Measurements from ENCODE around the gene KHNYN.

The KHNYN gene

DNA sequence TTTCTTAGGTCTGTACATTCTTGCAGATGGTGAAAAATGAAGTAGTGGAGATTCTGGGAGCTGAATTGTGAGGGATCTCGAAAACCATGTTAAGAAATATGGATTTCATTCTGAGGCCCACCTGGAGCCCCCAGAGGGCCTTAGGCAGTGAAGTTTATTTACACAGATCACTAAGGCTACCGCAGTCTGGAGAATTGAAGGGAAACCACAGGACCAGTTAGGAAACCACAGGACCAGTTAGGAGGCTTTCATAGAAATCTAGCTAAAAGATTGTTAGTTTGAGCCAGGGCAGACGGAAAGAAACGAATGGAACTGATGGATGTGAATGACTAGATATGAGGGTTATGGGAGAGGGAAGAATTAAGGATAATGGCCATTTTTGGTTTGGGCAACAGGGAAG, 7.5 kb upstream of the KHNYN start:
- DNase-seq (ENCODE audit: low read depth in 4 of 4, low spot score in 1 of 4) = no peak

GRCh38 chr14:24422694-24423601, 6.8 kb upstream of the KHNYN start:
- no peak for DNase-seq (ENCODE audit: low read depth in 4 of 4, low spot score in 1 of 4)

DNA sequence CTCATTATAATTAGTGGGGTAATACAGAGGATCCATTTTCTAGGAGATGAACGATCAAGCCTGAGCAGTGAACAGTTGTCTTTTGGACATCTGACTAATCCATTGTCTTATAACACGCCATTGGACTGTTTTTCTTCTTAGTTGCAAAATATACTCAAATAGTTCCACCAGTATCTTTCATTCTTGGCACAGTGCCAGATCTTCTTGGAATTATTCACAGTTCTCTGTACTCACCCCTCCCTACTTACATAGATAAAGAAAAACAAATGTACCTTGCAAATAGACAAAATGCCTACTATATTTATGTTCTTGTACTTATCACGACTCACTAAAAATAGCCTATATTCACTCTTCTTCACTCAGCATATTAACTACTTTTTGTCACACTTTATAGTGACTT, 4.0 kb upstream of the KHNYN start:
- DNase-seq (ENCODE audit: low read depth in 4 of 4, low spot score in 1 of 4) = no peak

- no peak for DNase-seq (ENCODE audit: low read depth in 4 of 4, low spot score in 1 of 4)
Observed at GRCh38 chr14:24426150-24426911, 3.4 kb upstream of the KHNYN start.

- DNase-seq (ENCODE audit: low read depth in 4 of 4, low spot score in 1 of 4) = no peak
Observed at GRCh38 chr14:24426912-24427536, 2.7 kb upstream of the KHNYN start.

GRCh38 chr14:24427537-24428508, 1.9 kb upstream of the KHNYN start:
- no peak for DNase-seq (ENCODE audit: low read depth in 4 of 4, low spot score in 1 of 4)

GRCh38 chr14:24428628-24429394, 943 bp upstream of the KHNYN start:
- no peak for DNase-seq (ENCODE audit: low read depth in 4 of 4, low spot score in 1 of 4)

DNA sequence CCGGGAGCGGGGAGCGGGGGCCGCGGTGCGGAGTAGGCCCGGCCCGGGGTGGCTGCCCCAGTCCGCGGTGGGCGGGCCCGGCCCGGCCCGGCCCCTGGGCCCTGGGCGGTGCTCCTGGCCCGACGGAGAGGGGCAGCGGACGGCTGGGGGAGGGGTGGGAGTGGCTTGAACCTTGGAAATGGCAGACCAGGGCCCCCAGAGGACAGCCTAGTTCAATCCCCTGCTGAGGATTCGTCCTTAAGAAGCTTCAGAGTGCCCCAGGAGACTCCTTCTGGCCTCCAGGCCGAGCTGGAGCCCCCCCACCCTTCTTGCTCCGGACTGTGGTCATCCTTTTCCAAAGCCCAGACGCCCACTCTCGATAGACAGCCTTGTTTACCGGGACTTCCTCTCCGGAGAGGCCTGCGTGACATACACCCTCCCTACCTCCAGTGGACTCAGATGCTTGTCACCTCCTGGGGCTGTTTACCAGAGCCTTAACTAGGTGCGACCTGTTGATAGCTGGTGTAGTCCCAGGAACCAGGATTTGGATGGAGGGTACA, 458 bp downstream of the KHNYN start:
- peak in 3 of 4 experiments; percentile 23 to 54 (median 44) for DNase-seq (ENCODE audit: low read depth in 4 of 4, low spot score in 1 of 4)

DNA sequence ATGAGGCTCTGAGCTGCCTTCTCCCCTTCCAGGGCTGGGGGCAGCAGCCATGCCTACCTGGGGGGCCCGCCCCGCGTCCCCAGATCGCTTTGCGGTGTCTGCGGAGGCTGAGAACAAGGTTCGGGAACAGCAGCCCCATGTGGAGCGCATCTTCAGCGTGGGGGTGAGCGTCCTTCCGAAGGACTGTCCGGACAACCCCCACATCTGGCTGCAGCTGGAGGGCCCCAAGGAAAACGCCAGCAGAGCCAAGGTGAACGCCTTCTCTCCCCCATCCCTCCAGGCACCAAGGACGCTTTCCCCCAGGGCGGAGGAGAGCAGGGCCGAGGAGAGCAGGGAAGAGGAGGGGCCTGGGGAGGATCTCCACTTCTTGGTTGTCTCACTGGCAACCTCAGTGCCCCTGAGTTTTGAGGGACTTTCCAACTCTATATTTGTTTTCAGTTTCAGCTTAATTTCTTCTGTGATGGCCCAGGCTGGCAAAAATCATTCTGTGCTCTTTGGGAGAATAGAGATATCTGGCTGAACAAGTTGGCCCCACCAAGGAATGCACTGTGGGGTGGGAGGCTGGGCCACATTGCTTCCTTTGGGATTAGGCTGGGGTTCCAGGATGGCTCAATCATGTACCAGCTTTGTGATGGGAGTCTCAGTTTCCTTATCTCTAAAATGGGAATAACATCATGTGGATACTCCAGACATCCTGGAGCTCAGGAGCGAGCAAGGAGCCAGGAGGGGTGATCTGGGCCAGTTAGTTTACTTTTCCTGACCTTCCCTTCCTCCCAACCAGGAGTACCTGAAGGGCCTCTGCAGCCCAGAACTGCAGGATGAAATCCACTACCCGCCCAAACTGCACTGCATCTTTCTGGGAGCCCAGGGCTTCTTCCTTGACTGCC, 1.2 kb downstream of the KHNYN start:
- peak in 3 of 4 experiments; percentile 35 to 68 (median 52) for DNase-seq (ENCODE audit: low read depth in 4 of 4, low spot score in 1 of 4)

GRCh38 chr14:24431569-24432258, 2.0 kb downstream of the KHNYN start:
- DNase-seq (ENCODE audit: low read depth in 4 of 4, low spot score in 1 of 4) = peak; percentile 85 to 94 (median 90)

DNA sequence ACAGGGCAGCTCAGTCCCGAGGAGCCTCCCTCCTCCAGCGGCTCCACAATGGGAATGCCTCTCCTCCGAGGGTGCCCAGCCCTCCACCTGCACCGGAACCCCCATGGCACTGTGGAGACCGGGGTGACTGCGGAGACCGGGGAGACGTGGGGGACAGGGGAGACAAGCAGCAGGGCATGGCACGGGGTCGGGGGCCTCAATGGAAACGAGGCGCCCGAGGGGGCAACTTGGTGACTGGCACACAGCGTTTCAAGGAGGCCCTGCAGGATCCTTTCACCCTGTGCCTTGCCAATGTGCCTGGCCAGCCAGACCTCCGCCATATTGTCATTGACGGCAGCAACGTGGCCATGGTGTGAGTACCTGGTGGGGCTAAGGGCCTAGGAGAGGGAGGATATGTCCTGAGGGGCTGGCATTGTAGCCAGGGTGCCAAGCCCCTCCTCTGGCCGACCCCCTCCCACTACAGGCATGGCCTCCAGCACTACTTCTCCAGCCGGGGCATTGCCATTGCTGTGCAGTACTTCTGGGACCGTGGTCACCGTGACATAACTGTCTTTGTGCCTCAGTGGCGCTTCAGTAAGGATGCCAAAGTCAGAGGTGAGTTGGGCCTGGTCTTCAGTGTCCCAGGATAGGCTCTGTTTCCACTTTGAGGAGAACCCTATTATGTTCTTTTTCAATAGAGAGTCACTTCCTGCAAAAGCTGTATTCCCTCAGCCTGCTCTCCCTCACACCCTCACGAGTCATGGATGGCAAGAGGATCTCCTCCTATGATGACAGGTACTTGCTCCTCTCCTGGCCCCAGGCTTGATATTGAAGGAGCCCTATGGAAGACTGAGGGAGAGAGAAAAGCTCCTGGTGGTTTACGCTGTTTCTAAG, 2.7 kb downstream of the KHNYN start:
- DNase-seq (ENCODE audit: low read depth in 4 of 4, low spot score in 1 of 4) = no peak

- DNase-seq (ENCODE audit: low read depth in 4 of 4, low spot score in 1 of 4) = no peak
Observed at GRCh38 chr14:24434036-24434435, 4.3 kb downstream of the KHNYN start.

- no peak for DNase-seq (ENCODE audit: low read depth in 4 of 4, low spot score in 1 of 4)
Observed at GRCh38 chr14:24434676-24435075, 4.9 kb downstream of the KHNYN start.

DNA sequence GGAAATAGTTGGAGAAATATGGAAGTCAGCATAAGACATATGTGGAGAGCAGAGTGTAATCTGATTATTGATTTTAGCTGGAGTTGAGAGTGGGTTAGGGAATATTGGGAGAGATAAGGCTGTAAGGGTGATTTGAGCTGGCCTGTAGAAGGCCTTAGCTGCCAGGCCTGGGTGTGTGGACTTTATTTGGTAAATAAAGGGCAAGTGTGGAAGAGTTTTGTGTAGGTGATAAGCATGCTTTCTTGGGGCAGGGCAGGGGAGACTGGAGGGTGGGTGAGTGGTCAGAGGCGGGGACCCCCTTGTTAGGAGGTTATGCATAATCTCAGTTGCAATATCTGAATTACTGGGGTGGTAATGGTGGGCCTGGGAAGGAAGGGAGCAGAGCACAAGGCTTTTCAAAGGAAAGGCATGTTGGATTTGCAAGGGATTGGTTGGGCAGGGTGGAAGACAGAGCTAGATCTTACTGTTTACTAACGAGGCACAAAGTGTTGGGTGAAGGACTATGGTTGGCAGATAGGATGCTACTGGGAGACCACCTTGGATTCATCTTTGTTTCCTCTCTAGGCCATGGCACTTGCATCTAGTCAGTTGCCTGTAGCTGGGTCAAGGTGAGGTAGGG, 5.5 kb downstream of the KHNYN start:
- no peak for DNase-seq (ENCODE audit: low read depth in 4 of 4, low spot score in 1 of 4)

DNA sequence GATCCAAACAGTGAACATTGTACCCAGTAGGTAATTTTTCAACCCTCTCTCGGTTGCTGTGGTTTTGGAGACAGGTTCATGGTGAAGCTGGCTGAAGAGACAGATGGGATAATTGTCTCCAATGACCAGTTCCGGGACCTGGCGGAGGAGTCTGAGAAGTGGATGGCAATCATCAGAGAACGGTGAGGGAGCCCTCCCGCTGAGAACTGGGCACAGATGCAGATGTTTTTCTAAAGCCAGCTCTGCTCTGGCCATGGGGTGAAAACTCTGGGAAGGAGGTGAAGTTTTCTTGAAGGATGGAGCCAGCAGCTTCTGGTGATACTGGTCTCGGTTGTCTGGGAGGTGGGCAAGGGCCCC, 6.2 kb downstream of the KHNYN start:
- no peak for DNase-seq (ENCODE audit: low read depth in 4 of 4, low spot score in 1 of 4)

GRCh38 chr14:24436355-24437019, 6.7 kb downstream of the KHNYN start:
- no peak for DNase-seq (ENCODE audit: low read depth in 4 of 4, low spot score in 1 of 4)
